ELF-1 (cell line): ENCODE results near the gene LRRC32.

Experiments
- DNase-seq: peaks from one replicate; pipeline ENCODE4 v3.0.0-alpha.2; 2016; ENCODE audit warnings: low read depth, low spot score

The LRRC32 gene

GRCh38 chr11:76700177-76701100 lies 29.9 kb upstream of the LRRC32 start:
- DNase-seq = peak; percentile 67

- no peak for DNase-seq
Measured at GRCh38 chr11:76699451-76700091, 29.0 kb upstream of the LRRC32 start.

GRCh38 chr11:76698321-76699043 lies 27.9 kb upstream of the LRRC32 start:
- peak; percentile 72 for DNase-seq

- DNase-seq = no peak
Measured at GRCh38 chr11:76696756-76697155, 26.2 kb upstream of the LRRC32 start.

GRCh38 chr11:76695771-76696170 lies 25.2 kb upstream of the LRRC32 start:
- DNase-seq = no peak

GRCh38 chr11:76695133-76695532 lies 24.6 kb upstream of the LRRC32 start:
- DNase-seq = no peak

- DNase-seq = no peak
Measured at GRCh38 chr11:76694664-76695063, 24.1 kb upstream of the LRRC32 start.

GRCh38 chr11:76693806-76694205 lies 23.3 kb upstream of the LRRC32 start:
- no peak for DNase-seq

- no peak for DNase-seq
Measured at GRCh38 chr11:76692956-76693355, 22.4 kb upstream of the LRRC32 start.

GRCh38 chr11:76691655-76692054 lies 21.1 kb upstream of the LRRC32 start:
- DNase-seq = no peak

GRCh38 chr11:76690736-76691135 lies 20.2 kb upstream of the LRRC32 start:
- DNase-seq = no peak

- peak; percentile 44 for DNase-seq
Measured at GRCh38 chr11:76689313-76690260, 19.0 kb upstream of the LRRC32 start.

- no peak for DNase-seq
Measured at GRCh38 chr11:76688146-76688545, 17.6 kb upstream of the LRRC32 start.

- DNase-seq = no peak
Measured at GRCh38 chr11:76686261-76687079, 15.9 kb upstream of the LRRC32 start.

- no peak for DNase-seq
Measured at GRCh38 chr11:76685831-76686230, 15.3 kb upstream of the LRRC32 start.

GRCh38 chr11:76685237-76685636 lies 14.7 kb upstream of the LRRC32 start:
- DNase-seq = no peak

- no peak for DNase-seq
Measured at GRCh38 chr11:76684516-76684915, 14.0 kb upstream of the LRRC32 start.

GRCh38 chr11:76683161-76684095 lies 12.9 kb upstream of the LRRC32 start:
- no peak for DNase-seq

GRCh38 chr11:76682684-76683083 lies 12.1 kb upstream of the LRRC32 start:
- no peak for DNase-seq
